LNCaP clone FGC (cell line): ENCODE data around the gene PRR11.
"Not testable (repeated sequence)": the region's sequence is repeated elsewhere in the genome, so short reads cannot be mapped to it uniquely, and the experiment has no call there.

Experiments
- DNase-seq: peaks from one replicate; pipeline ENCODE4 v3.0.0-alpha.2; 2011; ENCODE audit warnings: low read depth
- H3K4me3 ChIP-seq: 2 replicates; pipeline ENCODE4 v1.5.1; 2011; ENCODE audit warnings: mild to moderate bottlenecking, low read depth, low read length, control low read depth
- TF ChIP-seq, protein P1 (sequence below): IDR thresholded peaks from 2 replicates; pipeline ENCODE4 v1.5.1; 2012; ENCODE audit warnings: mild to moderate bottlenecking; ENCODE audit not compliant: control insufficient read depth, insufficient read depth; ENCODE audit errors: extremely low read depth

The PRR11 gene

DNA sequence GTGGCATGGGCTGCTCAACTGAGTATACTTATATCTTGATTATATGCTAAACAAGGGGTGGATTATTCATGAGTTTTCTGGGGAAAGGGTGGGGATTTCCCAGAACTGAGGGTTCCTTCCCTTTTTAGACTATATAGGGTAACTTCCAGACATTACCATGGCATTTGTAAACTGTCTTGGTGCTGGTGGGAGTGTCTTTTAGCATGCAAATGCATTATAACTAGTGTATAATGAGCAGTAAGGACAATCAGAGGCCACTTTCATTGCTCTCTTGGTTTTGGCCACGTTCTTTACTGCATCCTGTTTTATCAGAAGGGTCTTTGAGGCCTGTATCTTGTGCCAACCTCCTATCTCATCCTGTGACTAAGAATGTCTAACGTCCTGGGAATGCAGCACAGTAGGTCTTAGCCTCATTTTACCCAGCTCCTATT lies 12.0 kb downstream of the PRR11 start:
- TF ChIP-seq, protein P1, sequence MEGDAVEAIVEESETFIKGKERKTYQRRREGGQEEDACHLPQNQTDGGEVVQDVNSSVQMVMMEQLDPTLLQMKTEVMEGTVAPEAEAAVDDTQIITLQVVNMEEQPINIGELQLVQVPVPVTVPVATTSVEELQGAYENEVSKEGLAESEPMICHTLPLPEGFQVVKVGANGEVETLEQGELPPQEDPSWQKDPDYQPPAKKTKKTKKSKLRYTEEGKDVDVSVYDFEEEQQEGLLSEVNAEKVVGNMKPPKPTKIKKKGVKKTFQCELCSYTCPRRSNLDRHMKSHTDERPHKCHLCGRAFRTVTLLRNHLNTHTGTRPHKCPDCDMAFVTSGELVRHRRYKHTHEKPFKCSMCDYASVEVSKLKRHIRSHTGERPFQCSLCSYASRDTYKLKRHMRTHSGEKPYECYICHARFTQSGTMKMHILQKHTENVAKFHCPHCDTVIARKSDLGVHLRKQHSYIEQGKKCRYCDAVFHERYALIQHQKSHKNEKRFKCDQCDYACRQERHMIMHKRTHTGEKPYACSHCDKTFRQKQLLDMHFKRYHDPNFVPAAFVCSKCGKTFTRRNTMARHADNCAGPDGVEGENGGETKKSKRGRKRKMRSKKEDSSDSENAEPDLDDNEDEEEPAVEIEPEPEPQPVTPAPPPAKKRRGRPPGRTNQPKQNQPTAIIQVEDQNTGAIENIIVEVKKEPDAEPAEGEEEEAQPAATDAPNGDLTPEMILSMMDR, result no peak
- no peak for DNase-seq
- H3K4me3 ChIP-seq, result no peak overlapping the region

DNA sequence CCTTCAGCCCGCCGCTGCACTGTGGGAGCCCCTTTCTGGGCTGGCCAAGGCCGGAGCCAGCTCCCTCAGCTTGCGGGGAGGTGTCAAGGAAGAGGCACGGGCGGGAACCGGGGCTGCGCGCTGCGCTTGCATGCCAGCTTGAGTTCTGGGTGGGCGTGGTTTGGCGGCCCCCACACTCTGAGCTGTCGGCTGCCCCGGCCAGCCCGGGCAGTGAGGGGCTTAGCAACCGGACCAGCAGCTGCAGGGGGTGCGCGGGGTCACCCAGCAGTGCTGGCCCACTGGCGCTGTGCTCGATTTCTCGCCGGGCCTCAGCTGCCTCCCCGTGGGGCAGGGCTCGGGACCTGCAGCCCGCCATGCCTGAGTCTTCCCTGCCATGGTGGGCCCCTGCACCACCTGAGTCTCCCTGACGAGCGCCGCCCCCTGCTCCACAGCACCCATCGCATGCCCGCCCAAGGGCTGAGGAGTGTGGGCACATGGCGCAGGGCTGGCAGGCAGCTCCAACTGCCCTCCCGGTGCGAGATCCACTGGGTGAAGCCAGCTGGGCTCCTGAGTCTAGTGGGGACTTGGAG lies 17.0 kb downstream of the PRR11 start:
- no peak overlapping the region for H3K4me3 ChIP-seq
- DNase-seq, result no peak
- TF ChIP-seq, protein P1, result no peak

DNA sequence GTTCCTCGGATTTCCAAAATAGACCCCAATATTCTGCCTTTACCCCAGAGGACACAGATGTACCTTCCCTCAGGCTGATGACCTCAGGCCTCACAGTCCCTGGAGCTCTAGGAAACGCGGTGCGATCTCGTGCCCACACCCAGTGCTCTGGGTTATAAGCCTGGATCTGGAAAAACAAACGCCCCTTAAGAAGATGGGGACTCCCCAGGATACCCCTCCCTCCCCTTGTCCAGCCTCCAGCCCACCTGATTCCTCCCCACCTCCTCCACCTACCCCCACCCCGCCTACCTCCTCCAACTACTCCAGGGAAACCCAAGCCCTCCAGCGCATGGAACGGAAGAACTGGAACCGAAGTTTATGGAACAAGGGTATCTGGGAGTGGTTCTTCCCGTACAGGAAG lies 19.1 kb downstream of the PRR11 start:
- DNase-seq, result no peak
- no peak overlapping the region for H3K4me3 ChIP-seq
- TF ChIP-seq, protein P1, result no peak

DNA sequence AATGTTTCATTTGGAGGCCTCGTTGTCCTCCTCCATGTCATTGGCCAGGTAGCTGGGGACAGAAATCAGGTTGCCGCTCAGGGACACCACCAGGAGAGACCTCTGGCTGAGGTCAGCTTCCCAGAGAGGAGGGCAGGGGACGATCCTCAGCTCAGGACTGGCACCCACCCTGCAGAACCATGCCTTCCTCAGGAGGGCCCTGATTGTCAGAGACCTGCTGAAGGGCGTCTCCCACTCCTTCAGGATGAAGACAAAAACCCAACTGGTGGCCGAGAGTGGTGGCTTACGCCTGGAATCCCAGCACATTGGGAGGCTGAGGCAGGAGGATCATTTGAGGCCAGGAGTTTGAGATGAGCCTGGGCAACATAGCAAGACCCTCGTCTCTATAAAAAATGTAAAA lies 19.5 kb downstream of the PRR11 start:
- no peak for DNase-seq
- TF ChIP-seq, protein P1, result no peak
- H3K4me3 ChIP-seq, result no peak overlapping the region

DNA sequence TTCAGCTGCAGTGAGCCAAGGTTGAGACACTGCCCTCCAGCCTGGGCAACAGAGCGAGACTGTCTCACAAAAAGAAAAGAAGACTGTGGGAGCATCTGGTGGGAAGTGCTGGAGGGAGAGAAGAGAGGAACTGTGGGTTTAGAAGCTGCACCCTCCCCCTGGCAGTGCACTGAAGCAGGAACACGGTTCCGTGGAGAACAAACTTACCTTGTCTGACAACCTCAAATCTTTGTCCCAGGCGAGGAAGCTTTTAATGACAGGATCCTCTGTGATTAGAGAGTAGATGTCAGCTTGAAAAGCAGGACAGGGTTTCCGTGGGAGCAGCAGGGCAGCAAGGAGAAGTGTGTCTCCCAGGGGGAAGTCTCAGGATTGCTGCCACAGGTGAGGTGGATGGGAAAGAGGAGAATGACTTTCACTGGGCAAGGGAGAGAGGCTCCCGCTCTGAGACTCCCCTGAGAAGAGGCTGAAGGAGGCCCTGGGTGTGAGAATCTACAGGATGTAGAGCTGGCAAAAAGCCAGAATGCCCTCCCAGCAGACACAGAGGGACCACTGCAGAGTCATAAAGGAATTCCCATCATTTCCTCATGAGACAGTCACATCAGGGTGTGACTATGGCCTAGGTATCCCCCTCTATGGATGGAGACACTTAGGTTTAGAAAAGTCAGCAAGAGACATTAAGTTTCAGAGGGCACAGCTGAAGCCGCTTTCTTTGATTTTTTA lies 22.9 kb downstream of the PRR11 start:
- TF ChIP-seq, protein P1, result no peak
- H3K4me3 ChIP-seq, result no peak overlapping the region
- no peak for DNase-seq

DNA sequence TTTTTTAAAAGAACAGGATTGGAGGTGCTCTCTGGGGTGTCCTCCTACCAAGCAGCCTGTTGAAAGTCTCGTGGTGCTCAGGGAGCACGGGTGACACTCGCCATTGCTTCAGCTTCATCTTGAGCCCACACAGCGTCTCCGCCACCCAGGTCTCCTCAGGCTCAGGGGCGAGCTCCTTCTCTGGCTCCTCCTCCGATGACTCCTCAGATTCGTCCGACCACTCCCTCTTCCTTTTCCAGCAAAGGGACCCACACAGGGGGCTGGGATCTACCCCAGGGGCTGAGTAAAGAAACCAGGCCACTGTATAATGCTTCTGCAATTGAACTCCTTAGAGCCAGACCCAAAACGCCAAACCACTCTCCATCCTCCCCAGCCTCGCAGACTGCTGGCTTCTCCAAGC lies 24.1 kb downstream of the PRR11 start:
- not testable (repeated sequence) for H3K4me3 ChIP-seq, DNase-seq

DNA sequence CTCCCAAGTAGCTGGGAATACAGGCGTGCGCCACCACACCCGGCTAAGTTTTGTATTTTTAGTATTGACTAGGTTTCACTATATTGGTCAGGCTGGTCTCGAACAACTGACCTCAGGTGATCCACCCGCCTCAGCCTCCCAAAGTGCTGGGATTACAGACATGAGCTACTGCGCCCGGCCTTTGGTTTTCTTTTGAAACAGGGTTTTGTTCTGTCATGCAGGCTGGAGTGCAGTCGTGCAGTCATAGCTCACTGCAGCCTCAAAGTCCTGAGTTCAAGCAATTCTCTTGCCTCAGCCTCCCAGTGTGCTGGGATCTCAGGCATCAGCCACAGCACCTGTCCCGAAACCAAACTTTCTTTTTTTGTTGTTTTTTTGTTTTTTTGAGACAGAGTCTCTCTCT lies 25.1 kb downstream of the PRR11 start:
- no peak for DNase-seq
- TF ChIP-seq, protein P1, result no peak
- H3K4me3 ChIP-seq, result no peak overlapping the region
